ENCODE data around the gene HK3. TPM values are rescaled to one million over a fixed set of nuclear protein-coding genes. Genes with fewer than 3 reads are reported as not detected.

Gene HK3
- total and polyA plus RNA-seq, 9 of the 15 experiments (the other 6 are each of a cell fraction or from before 2014, with no cell fraction given) = 0.16 TPM; not detected in 8

DNA sequence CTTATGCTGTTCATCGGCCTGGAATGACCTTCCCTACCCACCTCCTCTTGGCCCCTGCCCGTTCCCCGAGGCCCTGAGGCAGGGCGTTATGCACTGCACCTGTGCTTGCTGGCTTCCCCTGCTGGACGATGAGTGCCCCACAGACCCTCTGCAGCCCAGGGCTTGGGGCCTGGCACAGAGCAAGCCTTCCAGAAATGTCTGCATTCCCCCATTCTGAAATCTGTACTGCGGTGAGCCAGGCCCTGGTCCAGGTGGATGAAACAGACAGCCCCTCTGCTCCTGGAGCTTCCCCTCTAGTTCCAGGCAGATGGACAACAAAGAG lies 53.8 kb downstream of the HK3 start (continued):
- no peak for TF ChIP-seq TAF7 (tag; IDR thresholded peaks at IDR 0.05)
- TF ChIP-seq, protein P1, sequence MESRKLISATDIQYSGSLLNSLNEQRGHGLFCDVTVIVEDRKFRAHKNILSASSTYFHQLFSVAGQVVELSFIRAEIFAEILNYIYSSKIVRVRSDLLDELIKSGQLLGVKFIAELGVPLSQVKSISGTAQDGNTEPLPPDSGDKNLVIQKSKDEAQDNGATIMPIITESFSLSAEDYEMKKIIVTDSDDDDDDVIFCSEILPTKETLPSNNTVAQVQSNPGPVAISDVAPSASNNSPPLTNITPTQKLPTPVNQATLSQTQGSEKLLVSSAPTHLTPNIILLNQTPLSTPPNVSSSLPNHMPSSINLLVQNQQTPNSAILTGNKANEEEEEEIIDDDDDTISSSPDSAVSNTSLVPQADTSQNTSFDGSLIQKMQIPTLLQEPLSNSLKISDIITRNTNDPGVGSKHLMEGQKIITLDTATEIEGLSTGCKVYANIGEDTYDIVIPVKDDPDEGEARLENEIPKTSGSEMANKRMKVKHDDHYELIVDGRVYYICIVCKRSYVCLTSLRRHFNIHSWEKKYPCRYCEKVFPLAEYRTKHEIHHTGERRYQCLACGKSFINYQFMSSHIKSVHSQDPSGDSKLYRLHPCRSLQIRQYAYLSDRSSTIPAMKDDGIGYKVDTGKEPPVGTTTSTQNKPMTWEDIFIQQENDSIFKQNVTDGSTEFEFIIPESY (CRISPR knock-in tag; IDR thresholded peaks at IDR 0.05) = no peak
- no peak for TF ChIP-seq ETS2 (tag; IDR thresholded peaks at IDR 0.05; ENCODE audit: borderline replicate concordance, poor library complexity, severe bottlenecking)
- no peak for TF ChIP-seq ZBTB8A (IDR thresholded peaks at IDR 0.05; ENCODE audit: partially characterized antibody)
- TF ChIP-seq FOXJ3 (CRISPR knock-in tag; IDR thresholded peaks at IDR 0.05) = no peak
- TF ChIP-seq, protein P2, sequence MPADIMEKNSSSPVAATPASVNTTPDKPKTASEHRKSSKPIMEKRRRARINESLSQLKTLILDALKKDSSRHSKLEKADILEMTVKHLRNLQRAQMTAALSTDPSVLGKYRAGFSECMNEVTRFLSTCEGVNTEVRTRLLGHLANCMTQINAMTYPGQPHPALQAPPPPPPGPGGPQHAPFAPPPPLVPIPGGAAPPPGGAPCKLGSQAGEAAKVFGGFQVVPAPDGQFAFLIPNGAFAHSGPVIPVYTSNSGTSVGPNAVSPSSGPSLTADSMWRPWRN (IDR thresholded peaks at IDR 0.05; ENCODE audit: low read depth) = no peak
- no peak for TF ChIP-seq NCOA4 (IDR thresholded peaks at IDR 0.05; ENCODE audit: partially characterized antibody)
- no peak for TF ChIP-seq ZNF717 (CRISPR knock-in tag; IDR thresholded peaks at IDR 0.05)
- TF ChIP-seq, protein P3, sequence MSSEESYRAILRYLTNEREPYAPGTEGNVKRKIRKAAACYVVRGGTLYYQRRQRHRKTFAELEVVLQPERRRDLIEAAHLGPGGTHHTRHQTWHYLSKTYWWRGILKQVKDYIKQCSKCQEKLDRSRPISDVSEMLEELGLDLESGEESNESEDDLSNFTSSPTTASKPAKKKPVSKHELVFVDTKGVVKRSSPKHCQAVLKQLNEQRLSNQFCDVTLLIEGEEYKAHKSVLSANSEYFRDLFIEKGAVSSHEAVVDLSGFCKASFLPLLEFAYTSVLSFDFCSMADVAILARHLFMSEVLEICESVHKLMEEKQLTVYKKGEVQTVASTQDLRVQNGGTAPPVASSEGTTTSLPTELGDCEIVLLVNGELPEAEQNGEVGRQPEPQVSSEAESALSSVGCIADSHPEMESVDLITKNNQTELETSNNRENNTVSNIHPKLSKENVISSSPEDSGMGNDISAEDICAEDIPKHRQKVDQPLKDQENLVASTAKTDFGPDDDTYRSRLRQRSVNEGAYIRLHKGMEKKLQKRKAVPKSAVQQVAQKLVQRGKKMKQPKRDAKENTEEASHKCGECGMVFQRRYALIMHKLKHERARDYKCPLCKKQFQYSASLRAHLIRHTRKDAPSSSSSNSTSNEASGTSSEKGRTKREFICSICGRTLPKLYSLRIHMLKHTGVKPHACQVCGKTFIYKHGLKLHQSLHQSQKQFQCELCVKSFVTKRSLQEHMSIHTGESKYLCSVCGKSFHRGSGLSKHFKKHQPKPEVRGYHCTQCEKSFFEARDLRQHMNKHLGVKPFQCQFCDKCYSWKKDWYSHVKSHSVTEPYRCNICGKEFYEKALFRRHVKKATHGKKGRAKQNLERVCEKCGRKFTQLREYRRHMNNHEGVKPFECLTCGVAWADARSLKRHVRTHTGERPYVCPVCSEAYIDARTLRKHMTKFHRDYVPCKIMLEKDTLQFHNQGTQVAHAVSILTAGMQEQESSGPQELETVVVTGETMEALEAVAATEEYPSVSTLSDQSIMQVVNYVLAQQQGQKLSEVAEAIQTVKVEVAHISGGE (CRISPR knock-in tag; IDR thresholded peaks at IDR 0.05) = no peak
- TF ChIP-seq PHF21A (IDR thresholded peaks at IDR 0.05; ENCODE audit: borderline replicate concordance, low read depth) = no peak
- no peak for TF ChIP-seq CAMTA2 (CRISPR knock-in tag; conservative IDR thresholded peaks at IDR 0.05)

All from K562 (cell line).